Adrenal gland (tissue), 12 donors: ENCODE data around the gene CAMK1D. TPM values are rescaled to one million over a fixed set of nuclear protein-coding genes. Genes with fewer than 3 reads are reported as not detected.
A peak's percentile ranks its signal among the peaks of the same experiment; 100 is the strongest.

Source experiments
- DNase-seq, 7 donors: peaks; one replicate each; pipeline ENCODE4 v3.0.0-alpha.2; 2019 to 2020
- H3K27ac ChIP-seq, 5 donors: fragments of 200-600 bp; sonication (generic) in 4 of 5; 1 replicate in 3 of 5; 2 replicates in 2 of 5; pipeline versions ENCODE4 v1.5.1 to v1.8.0; 2016 to 2020; ENCODE audit warnings: mild to moderate bottlenecking in 1 of 5
- H3K27me3 ChIP-seq: fragments of 200-600 bp; 2 replicates; pipeline ENCODE4 v1.8.0; 2021
- H3K36me3 ChIP-seq, 2 donors: fragments of 200-600 bp; replicated peaks in 1 of 2; 1 replicate in 1 of 2; 2 replicates in 1 of 2; pipeline versions ENCODE4 v1.5.1 to v1.8.0; 2018 to 2022
- H3K4me1 ChIP-seq, 2 donors: fragments of 200-600 bp; replicated peaks in 1 of 2; 1 replicate in 1 of 2; 2 replicates in 1 of 2; pipeline versions ENCODE4 v1.5.1 to v1.8.0; 2018 to 2021
- H3K4me3 ChIP-seq, 4 donors: fragments of 200-600 bp; sonication (generic) in 3 of 4; one replicate each; pipeline ENCODE4 v1.5.1; 2016 to 2018
- H3K9me3 ChIP-seq, 3 donors: fragments of 200-600 bp; sonication (generic) in 1 of 3; replicated peaks in 1 of 3; 1 replicate in 2 of 3; 2 replicates in 1 of 3; pipeline versions ENCODE4 v1.5.1 to v1.8.0; 2016 to 2021
- POLR2A ChIP-seq, 2 donors: fragments of 450-650 bp; IDR thresholded peaks; one replicate each; pipeline ENCODE4 v1.6.1; 2017; ENCODE audit warnings: antibody characterized with exemption in 2 of 2, mild to moderate bottlenecking in 2 of 2, moderate library complexity in 1 of 2
- WGBS, 4 donors: extraction: QIAGEN DNeasy Blood & Tissue Kit in 2 of 4; methylation state at CpG; one replicate each; pipeline versions ENCODE4 v1.1.5 to v1.1.7; 2013 to 2017; 5-methylcytosine and 5-hydroxymethylcytosine counted together
- intact Hi-C, 2 donors: fragments of 100-400 bp; cut with DNase I; formaldehyde crosslinking; loops; one replicate each; pipeline versions ENCODE4 v1.14.1 to v1.15.0; 2022 to 2023
- polyA plus RNA-seq, 3 donors: library from polyadenylated mRNA; stranded (reverse); fragments of 200-250 nt in 2 of 3; fragments of 350-450 nt in 1 of 3; fragmentation: Illumina TruSeq in 1 of 3; extraction: RNeasy Lipid Tissue Mini Kit (QIAGEN cat#74804) in 1 of 3; gene quantifications; one replicate each; pipeline ENCODE4 v1.2.3, GENCODE V29; 2013 to 2014
- total RNA-seq, 9 donors: library from RNA; depleted of rRNA in 4 of 9; stranded (reverse); fragments of >200 nt in 4 of 9; fragments of 120-200 nt in 1 of 9; fragmentation: NEBNext Ultra II Directional in 1 of 9; extraction: Animal tissue kit (Norgen Biotek cat#: 25700) in 1 of 9; gene quantifications; one replicate each; pipeline versions ENCODE4 v1.1.0 to v1.2.4, GENCODE V29; 2013 to 2023
- TF ChIP-seq, protein P1 (sequence below), 6 experiments: fragments of 450-650 bp in 4 of 6; fragments of 200-600 bp in 2 of 6; sonication (generic) in 1 of 6; IDR thresholded peaks; 1 replicate in 5 of 6; 2 replicates in 1 of 6; pipeline versions ENCODE4 v1.5.1 to v1.8.0; 2016 to 2021; ENCODE audit warnings: antibody characterized with exemption in 6 of 6, mild to moderate bottlenecking in 2 of 6, moderate library complexity in 1 of 6
- donor health status: healthy with polysubstance abuse.
- donor health status: Bipolar disorder and iron deficiency.
- donor health status: DM: yes; HTN: yes; CAD: no.
- donor health status: DM: no; HTN: no; CAD: no.
- donor health status: DM: no; HTN: no; CAD: no.
- donor health status: DM: yes; HTN: yes; CAD: no.

CAMK1D gene
- total and polyA plus RNA-seq, 12 donors = 2.3 to 9.4 (median 6.5) TPM

- Histone ChIP-seq H3K27me3 (no peaks in the 10 kb centered on the region), H3K36me3 (no peaks in the 10 kb centered on the region), H3K9me3 (no peaks in the 10 kb centered on the region), H3K4me3 (no peak overlapping the region), H3K4me1 (no peaks in the 10 kb centered on the region), H3K27ac (no peak overlapping the region)
- WGBS, 4 donors = 90 to 93% (median 91%) methylated on average over 2 of the region's 2 CpGs
- no peak for DNase-seq
- no peak for TF ChIP-seq POLR2A (IDR thresholded peaks at IDR 0.05)
- TF ChIP-seq, protein P1, sequence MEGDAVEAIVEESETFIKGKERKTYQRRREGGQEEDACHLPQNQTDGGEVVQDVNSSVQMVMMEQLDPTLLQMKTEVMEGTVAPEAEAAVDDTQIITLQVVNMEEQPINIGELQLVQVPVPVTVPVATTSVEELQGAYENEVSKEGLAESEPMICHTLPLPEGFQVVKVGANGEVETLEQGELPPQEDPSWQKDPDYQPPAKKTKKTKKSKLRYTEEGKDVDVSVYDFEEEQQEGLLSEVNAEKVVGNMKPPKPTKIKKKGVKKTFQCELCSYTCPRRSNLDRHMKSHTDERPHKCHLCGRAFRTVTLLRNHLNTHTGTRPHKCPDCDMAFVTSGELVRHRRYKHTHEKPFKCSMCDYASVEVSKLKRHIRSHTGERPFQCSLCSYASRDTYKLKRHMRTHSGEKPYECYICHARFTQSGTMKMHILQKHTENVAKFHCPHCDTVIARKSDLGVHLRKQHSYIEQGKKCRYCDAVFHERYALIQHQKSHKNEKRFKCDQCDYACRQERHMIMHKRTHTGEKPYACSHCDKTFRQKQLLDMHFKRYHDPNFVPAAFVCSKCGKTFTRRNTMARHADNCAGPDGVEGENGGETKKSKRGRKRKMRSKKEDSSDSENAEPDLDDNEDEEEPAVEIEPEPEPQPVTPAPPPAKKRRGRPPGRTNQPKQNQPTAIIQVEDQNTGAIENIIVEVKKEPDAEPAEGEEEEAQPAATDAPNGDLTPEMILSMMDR (IDR thresholded peaks at IDR 0.05) = no peak
- intact Hi-C loops = no loop called here
Observed at GRCh38 chr10:12628153-12628552, 278.8 kb downstream of the CAMK1D start.

- H3K36me3 ChIP-seq = no peaks in the 10 kb centered on the region
- DNase-seq = peak in 1 of 7 donors; percentile 5
- TF ChIP-seq, protein P1 (IDR thresholded peaks at IDR 0.05) = no peak
- no peak for TF ChIP-seq POLR2A (IDR thresholded peaks at IDR 0.05)
- H3K27ac ChIP-seq = no peak overlapping the region
- no peak overlapping the region for H3K4me3 ChIP-seq
- H3K4me1 ChIP-seq = no peaks in the 10 kb centered on the region
- no peaks in the 10 kb centered on the region for H3K9me3 ChIP-seq
- intact Hi-C loops = no loop called here
- no peaks in the 10 kb centered on the region for H3K27me3 ChIP-seq
- 64 to 68% (median 66%) methylated on average over 10 of the region's 10 CpGs for WGBS, 4 donors
Observed at GRCh38 chr10:12628964-12629766, 279.8 kb downstream of the CAMK1D start.

GRCh38 chr10:12629767-12630165 lies 280.4 kb downstream of the CAMK1D start:
- TF ChIP-seq, protein P1 (IDR thresholded peaks at IDR 0.05) = no peak
- no peak for TF ChIP-seq POLR2A (IDR thresholded peaks at IDR 0.05)
- Histone ChIP-seq H3K4me1 (no peaks in the 10 kb centered on the region), H3K27me3 (no peaks in the 10 kb centered on the region), H3K4me3 (no peak overlapping the region), H3K27ac (no peak overlapping the region), H3K9me3 (no peaks in the 10 kb centered on the region), H3K36me3 (no peaks in the 10 kb centered on the region)
- DNase-seq = no peak
- WGBS, 4 donors = 67 to 87% (median 79%) methylated on average over 5 of the region's 5 CpGs
- intact Hi-C loops = no loop called here

- TF ChIP-seq POLR2A (IDR thresholded peaks at IDR 0.05) = no peak
- TF ChIP-seq, protein P1 (IDR thresholded peaks at IDR 0.05) = no peak
- H3K36me3 ChIP-seq = no peaks in the 10 kb centered on the region
- H3K4me1 ChIP-seq = no peaks in the 10 kb centered on the region
- H3K27me3 ChIP-seq = no peaks in the 10 kb centered on the region
- peak in 2 of 7 donors; percentile 11 to 21 for DNase-seq
- intact Hi-C loops = no loop called here
- WGBS, 4 donors = 72 to 88% (median 80%) methylated on average over 3 of the region's 3 CpGs
- H3K27ac ChIP-seq = no peak overlapping the region
- H3K4me3 ChIP-seq = no peak overlapping the region
- H3K9me3 ChIP-seq = no peaks in the 10 kb centered on the region
Observed at GRCh38 chr10:12631216-12631615, 281.9 kb downstream of the CAMK1D start.
